Suppressor macrophage treated with lipopolysaccharide for 4 hours (primary cell): ENCODE data around the gene MUC4.
A peak's percentile ranks its signal among the peaks of the same experiment; 100 is the strongest.

Source experiments
- DNase-seq: peaks from one replicate; pipeline ENCODE4 v3.0.0-alpha.2; 2020

Gene MUC4

GRCh38 chr3:195811756-195812155 is at the start of gene MUC4:
MUC4 (minus strand) TSS chr3:195811929; CDS start chr3:195811817, 112 bp downstream.
- no peak for DNase-seq

DNA sequence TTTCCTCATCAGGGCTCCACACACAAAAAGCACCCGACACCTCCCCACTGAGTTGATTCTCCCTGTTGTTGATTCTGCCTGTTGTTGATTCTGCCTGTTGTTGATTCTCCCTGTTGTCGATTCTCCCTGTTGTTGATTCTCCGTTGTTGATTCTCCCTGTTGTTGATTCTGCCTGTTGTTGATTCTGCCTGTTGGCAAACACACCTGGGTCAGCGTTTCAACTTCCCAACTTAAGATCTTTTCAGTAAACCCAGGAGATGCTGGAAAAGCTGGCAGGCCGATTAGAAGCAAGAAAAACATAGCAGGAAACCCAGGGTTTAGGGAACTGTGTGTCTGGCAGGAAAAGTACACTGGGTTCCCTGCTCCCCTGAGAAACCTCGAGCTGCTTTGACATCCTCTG is 48.7 kb upstream of the MUC4 start:
- DNase-seq = no peak

GRCh38 chr3:195859846-195860411 is 48.2 kb upstream of the MUC4 start:
- no peak for DNase-seq

- DNase-seq = peak; percentile 78
Observed at GRCh38 chr3:195859061-195859845, 47.5 kb upstream of the MUC4 start.

DNA sequence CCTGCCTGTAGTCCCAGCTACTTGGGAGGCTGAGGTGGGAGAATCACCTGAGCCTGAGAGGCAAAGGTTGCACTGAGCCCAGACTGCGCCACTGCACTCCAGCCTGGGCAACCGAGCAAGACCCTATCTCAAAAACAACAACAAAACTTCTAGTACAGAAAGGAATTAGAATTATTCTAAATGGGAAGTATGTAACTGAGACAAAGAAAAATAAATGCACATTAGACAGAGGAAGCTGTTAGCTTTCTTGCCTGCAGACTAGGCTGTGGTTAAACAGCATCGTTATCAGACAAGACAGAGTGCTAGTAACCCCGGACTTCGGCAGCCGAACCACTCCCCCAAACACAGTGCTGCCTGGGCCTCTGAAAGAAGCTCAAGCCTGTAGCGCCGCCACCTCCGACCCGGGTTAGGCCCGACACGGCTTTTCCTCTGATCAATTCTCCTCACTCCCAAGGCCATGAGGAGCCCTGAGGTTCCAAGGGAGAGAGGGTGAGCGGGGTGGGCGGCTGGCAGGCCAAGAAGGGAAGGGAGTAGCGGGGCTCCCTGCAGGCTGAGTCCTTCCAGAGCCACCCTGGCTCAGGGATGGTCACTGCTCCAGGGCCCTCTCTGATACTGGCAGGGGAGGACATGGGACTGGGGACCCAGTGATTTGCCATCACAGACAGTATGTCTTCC is 44.8 kb upstream of the MUC4 start:
- no peak for DNase-seq

DNA sequence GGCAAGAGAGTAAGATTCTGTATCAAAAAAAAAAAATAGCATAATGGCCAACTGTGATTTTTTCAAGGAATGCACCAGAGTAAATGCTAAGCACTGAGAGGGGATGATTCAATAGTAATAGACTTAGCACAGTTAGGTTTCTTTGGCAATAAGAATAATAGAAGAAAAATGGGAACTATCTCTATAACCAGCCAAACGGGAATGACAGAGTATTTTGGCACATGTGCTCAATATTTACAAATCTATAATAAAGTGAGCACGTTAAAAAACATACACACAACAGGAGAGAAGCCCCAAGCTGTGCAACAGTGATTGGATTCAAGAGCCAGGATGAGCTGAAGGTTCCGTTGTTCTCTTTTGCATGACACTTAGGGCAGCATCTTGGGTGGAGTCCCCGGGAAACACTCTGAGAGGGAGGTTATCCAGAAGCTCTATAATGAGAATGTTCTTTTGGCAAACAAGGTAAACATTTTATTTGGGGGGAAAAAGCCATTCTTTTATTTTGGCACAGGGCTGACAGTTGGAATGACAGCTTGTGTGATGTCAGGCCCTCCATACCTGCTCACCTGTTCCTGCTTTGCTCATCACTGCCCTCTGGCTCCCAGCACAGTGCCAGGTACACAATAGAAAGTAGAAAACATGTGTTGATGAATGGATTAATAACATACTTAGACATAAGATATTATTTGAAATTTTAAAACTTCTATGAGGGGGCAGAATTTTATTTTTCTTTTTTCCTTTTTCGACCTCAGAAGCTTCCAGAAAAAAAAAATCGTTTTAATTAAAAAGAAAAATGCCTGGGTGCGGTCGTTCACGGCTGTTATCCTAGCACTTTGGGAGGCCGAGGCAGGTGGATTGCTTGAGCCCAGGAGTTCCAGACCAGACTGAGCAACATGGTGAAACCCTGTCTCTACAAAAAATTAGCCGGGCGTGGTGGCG is 44.0 kb upstream of the MUC4 start:
- no peak for DNase-seq

DNA sequence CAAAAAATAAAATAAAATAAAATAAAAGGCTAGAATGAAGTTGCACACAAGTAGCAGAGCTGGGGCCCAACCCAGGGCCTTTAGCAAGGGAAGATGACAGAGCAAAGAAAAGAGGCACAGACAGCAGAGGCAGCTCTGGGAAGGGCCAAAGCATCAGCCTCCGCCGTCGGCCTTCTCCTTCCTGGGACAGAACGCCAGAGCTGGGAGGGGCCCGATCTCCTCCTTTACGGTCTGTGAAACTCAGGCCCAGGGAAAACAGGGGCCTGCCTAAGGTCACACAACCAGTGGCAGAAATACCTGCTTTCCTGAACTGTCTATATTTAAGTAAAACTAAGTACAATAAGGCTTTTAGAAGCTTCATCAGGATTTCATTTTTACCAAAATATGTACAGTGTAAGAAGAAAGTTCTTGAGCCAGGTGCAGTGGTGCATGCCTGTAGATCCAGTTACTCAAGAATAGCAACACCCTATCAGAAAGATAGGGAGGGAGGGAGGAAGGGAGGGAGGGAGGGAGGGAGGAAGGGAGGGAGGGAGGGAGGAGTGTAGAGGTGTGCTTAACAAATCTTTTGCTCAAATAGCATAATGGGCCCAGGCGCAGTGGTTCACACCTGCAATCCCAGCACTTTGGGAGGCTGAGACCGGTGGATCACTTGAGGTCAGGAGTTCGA is 43.0 kb upstream of the MUC4 start:
- no peak for DNase-seq

DNA sequence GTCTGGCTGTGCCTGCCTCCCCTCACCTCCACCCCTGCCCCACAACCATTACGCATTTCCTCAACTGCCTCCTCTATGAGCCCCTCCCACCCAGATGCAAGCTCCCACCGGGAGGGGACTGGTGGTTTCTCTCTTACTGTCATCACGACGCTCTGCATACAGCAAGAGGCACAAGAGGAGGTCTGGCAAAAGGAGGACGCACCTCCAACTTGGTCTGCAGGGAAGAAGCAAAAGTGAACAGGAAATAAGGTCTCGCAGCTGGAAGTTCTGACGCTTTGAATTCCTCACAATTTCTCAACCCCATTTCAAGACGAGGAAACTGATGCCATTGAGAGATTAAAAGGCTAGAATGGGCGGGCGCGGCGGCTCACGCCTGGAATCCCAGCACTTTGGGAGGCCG is 42.3 kb upstream of the MUC4 start:
- DNase-seq = no peak

DNA sequence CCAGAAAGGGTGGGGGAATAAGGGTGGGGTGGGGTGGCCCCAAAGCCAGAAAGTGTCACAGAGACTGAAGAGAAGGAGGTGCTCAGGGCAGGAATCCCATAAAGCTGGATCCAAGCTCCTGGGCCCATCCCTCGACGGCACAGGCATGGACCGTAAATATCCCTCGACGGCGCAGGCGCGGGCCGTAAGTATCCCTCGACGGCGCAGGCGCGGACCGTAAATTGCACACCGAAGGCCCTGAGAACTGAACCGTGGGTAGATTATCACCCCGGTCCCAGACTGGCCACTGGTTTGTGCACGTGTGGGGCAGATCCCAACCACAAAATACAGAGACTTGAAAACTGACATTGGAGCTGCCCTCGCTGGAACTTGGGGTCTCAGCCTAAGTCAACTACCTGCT is 41.3 kb upstream of the MUC4 start:
- no peak for DNase-seq

- DNase-seq = peak; percentile 96
Observed at GRCh38 chr3:195850857-195851543, 39.3 kb upstream of the MUC4 start.

DNA sequence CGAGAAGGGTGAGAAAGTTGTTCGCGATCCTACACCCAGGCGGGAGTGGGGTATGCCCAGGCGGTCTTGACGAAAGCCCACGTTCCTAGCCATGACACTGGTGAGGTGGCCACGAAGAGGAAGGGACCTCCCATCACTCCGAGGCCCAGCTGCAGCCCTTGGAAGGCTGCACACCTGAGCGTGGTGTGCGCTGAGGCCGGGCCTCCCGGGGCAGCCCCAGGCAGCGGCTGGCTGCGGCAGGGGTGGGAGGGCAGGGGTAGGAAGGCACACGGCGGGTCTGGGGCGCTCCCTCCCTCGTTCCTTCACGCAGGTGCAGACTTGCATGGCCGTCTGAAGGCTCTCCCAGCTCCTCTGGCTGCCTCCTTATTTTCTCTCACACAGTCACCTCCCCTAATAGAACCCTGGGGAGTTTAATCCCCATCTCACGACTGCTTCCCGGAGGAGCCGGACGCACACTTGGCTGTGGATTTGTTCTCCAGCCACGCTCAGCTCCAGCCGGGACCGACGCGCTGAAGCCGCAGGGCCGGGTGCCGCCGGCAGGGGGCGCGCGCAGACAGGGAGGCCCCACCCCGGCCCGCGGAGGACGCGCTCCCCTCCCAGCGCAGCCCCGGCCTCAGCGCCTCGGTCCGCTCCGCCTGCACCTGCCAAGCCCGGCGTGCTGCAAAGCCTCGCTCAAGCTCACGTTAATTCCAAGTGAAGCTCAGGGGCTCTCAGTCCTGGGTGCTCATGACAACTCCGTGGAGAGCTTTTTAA is 37.8 kb upstream of the MUC4 start:
- no peak for DNase-seq

GRCh38 chr3:195847055-195847950 is 35.6 kb upstream of the MUC4 start:
- DNase-seq = no peak

- no peak for DNase-seq
Observed at GRCh38 chr3:195845483-195845882, 33.8 kb upstream of the MUC4 start.

DNA sequence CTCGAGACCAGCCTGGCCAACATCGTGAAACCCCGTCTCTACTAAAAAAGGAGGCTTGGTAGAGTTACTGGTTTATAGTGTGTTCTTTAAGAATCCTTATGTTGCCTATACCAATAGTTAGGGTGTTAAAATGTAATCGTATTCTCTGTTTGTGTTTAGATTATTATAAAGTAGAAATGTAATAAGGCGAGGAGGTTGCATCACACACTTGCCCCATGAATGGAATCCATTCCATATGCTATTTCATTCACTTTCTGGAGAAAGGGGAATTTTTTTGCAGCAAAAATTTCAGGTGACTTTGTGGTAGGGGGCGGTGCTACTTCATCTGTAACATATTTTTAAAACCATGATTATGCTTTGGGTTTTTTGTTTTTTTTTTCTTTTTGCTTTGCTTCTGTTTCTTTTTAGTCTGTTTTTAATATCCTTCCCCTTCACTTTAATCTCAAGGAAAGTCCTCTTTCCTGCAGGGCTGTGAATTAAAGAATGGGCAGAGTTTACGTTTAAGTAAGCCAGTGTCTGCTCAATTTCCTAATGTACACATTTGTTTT is 33.0 kb upstream of the MUC4 start:
- DNase-seq = no peak

DNA sequence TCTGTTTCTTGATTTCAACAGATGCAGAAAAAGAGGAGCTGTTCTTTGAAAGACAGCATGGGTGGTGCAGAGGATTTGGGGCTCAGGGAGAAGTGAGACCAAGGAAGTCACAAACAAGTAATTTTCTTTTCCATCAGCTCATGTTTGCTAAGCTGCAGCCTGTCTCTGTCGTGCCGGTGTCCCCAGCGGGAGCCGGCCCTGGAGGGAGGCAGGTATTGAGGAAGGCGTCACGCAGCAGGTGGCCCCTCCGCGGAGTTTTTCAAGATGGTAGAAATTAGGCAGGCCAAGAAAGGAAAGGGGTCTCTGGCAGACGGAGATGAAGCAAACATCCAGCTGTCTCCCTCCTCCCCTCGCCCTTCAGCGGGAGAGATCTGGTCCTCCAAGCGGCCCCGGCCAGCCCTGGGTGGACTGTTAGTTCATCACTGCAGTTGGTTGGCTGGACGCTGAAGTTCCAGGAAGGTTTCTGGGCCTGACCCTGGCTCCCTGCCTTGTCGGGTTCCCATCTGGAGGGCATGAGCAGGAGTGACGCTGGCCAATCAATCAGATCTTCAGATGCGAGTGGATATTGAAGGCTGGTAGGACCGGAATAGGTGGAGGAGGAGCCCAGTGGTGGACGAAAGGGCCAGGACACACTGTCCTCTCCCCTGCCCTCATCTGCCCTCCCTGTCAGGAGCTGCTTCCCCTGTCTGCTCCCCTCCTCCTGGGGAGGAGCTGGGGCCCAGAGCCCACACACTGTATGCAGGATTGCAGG is 27.7 kb upstream of the MUC4 start:
- no peak for DNase-seq

- no peak for DNase-seq
Observed at GRCh38 chr3:195838714-195839113, 27.0 kb upstream of the MUC4 start.

DNA sequence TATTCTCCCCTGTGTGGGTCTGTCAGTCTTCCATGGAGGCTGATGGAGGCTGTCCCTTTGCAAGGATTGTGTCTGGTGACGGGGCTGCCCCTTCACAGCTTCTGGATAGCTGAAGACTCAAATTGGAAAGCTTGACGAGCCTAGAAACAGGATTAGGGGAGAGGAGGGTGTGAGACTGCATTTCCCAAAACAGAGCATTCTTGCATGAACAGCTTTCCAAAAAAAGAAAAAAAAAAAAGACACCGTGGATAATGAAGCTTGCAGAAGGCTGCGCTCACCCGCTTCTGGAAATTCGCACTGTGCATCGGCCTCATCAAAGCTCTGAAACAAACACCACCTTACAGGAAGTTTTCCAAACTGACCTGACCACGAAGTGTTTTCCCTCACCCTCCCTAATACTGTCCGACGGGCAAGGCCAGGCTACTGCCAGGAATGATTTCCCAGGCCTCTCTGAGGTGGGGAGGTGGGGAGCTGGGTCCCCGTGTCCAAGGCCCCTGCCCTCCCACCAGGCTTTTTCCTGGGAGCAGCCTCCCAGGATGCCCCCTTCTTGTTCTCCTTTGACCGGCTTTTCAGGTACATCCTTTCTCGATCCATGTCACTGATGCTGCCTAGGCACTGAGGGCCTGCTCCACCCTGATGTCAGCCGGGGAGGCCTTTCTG is 24.9 kb upstream of the MUC4 start:
- DNase-seq = no peak

DNA sequence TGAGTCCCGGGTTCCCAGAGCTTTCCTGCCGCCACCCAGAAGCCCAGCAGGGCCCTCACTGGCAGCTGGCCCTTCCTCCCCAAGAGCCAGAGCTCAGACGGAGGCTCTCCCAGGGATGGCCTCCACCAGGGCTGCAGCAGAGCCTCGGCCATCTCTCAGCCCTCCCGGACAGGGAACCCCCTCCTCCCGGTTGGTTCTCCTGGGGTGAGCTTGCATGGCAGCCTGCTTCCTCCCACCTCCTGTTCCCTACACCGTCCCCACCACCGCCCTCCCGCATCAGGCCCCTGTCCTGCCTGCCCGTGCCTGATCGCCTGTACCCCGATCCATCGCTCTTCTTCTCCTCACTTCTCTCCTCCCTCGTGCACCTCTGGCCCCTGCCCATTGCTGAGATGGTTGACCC is 24.1 kb upstream of the MUC4 start:
- DNase-seq = no peak
